SK-N-SH (cell line): ENCODE results near the gene CLDN9. TPM values are rescaled to one million over a fixed set of nuclear protein-coding genes. Genes with fewer than 3 reads are reported as not detected.

Experiments
- CTCF ChIA-PET: fragments of 300-600, 350-600 bp; formaldehyde crosslinking; extraction: SDS; loops from one replicate; lab custom pipeline; 2021; lab: Yijun Ruan, JAX
- POLR2A ChIA-PET: fragments of 350-600 bp; sonication (Branson Sonifier 250); formaldehyde crosslinking; extraction: SDS; loops from one replicate; lab custom pipeline; 2020; ENCODE audit warnings: antibody characterized with exemption, inconsistent platforms; lab: Yijun Ruan, JAX
- DNase-seq: peaks from one replicate; pipeline ENCODE4 v3.0.0; 2012
- H2AFZ ChIP-seq: fragments of 200-600 bp; sonication (generic); 2 replicates; pipeline ENCODE4 v1.8.1; 2016; ENCODE audit warnings: antibody characterized with exemption, mild to moderate bottlenecking, low read depth
- H3F3A ChIP-seq: fragments of 200-600 bp; sonication (generic); replicated peaks from 2 replicates; pipeline ENCODE3; 2016; ENCODE audit warnings: antibody characterized with exemption, mild to moderate bottlenecking; ENCODE audit not compliant: insufficient read depth
- H3K27ac ChIP-seq, 2 experiments: fragments of 200-500 bp in 1 of 2; fragments of 200-600 bp in 1 of 2; sonication (Bioruptor generic) in 1 of 2; sonication (generic), shearing (Covaris generic) in 1 of 2; 2 replicates each; pipeline versions ENCODE4 v1.5.1 to v1.6.1; 2014 to 2016; ENCODE audit warnings: low read depth in 2 of 2, inconsistent platforms in 1 of 2, low read length in 1 of 2, mild to moderate bottlenecking in 1 of 2, mixed read lengths in 1 of 2
- H3K27me3 ChIP-seq: fragments of 200-600 bp; sonication (generic), shearing (Covaris generic); 2 replicates; pipeline ENCODE4 v1.6.1; 2016; ENCODE audit warnings: mixed run types; ENCODE audit not compliant: insufficient read depth
- H3K36me3 ChIP-seq, 2 experiments: fragments of 200-500 bp in 1 of 2; fragments of 200-600 bp in 1 of 2; sonication (Bioruptor generic) in 1 of 2; sonication (generic) in 1 of 2; replicated peaks in 1 of 2; 2 replicates each; pipeline versions ENCODE3 to v1.5.1; 2014 to 2016; ENCODE audit warnings: low read length in 1 of 2, mild to moderate bottlenecking in 1 of 2; ENCODE audit not compliant: insufficient read depth in 2 of 2, control insufficient read depth in 1 of 2
- H3K4me1 ChIP-seq, 2 experiments: fragments of 200-500 bp in 1 of 2; fragments of 200-600 bp in 1 of 2; sonication (Bioruptor generic) in 1 of 2; sonication (generic), shearing (Covaris generic) in 1 of 2; 2 replicates each; pipeline versions ENCODE4 v1.5.1 to v1.6.1; 2014 to 2016; ENCODE audit warnings: low read depth in 1 of 2, low read length in 1 of 2, mixed run types in 1 of 2; ENCODE audit not compliant: insufficient read depth in 2 of 2, control insufficient read depth in 1 of 2
- H3K4me2 ChIP-seq: fragments of 200-600 bp; sonication (generic), shearing (Covaris generic); 2 replicates; pipeline ENCODE4 v1.6.1; 2017; ENCODE audit warnings: mixed run types
- H3K4me3 ChIP-seq, 2 experiments: fragments of 200-500 bp in 1 of 2; fragments of 200-600 bp in 1 of 2; sonication (Bioruptor generic) in 1 of 2; sonication (generic), shearing (Covaris generic) in 1 of 2; 2 replicates each; pipeline versions ENCODE4 v1.5.1 to v1.8.1; 2014 to 2016; ENCODE audit warnings: low read depth in 2 of 2, inconsistent platforms in 1 of 2, low read length in 1 of 2, mild to moderate bottlenecking in 1 of 2, mixed read lengths in 1 of 2, moderate library complexity in 1 of 2
- H3K79me2 ChIP-seq: fragments of 200-600 bp; sonication (generic); 2 replicates; pipeline ENCODE4 v1.8.1; 2017; ENCODE audit warnings: mild to moderate bottlenecking; ENCODE audit not compliant: insufficient read depth
- H3K9ac ChIP-seq: fragments of 200-600 bp; sonication (generic); 2 replicates; pipeline ENCODE4 v1.6.1; 2017; ENCODE audit warnings: mixed run types
- H3K9me2 ChIP-seq: fragments of 200-600 bp; sonication (generic); 2 replicates; pipeline ENCODE4 v1.6.1; 2017; ENCODE audit warnings: mixed run types
- H3K9me3 ChIP-seq: fragments of 200-600 bp; sonication (generic); 2 replicates; pipeline ENCODE4 v1.6.1; 2017; ENCODE audit warnings: mixed run types, mild to moderate bottlenecking, moderate library complexity
- H4K20me1 ChIP-seq: fragments of 200-600 bp; sonication (generic); 2 replicates; pipeline ENCODE4 v1.6.1; 2017; ENCODE audit warnings: mild to moderate bottlenecking, mixed run types; ENCODE audit not compliant: insufficient read depth
- CHD2 ChIP-seq: fragments of 150-350 bp; IDR thresholded peaks from 2 replicates; pipeline ENCODE4 v1.6.1; 2018; ENCODE audit warnings: low read length; ENCODE audit not compliant: partially characterized antibody
- CTCF ChIP-seq: fragments of 200-600 bp; sonication (generic); IDR thresholded peaks from 2 replicates; pipeline ENCODE4 v1.6.1; 2017; ENCODE audit warnings: antibody characterized with exemption, mild to moderate bottlenecking, moderate library complexity
- ELF1 ChIP-seq: IDR thresholded peaks from 2 replicates; pipeline ENCODE4 v1.4.0; 2012
- EP300 ChIP-seq, 2 experiments: IDR thresholded peaks; 2 replicates each; pipeline versions ENCODE4 v1.4.0 to v1.6.1; 2012; ENCODE audit warnings: borderline replicate concordance in 1 of 2, low read depth in 1 of 2, low read length in 1 of 2
- EZH2phosphoT487 ChIP-seq: fragments of 200-600 bp; sonication (generic); IDR thresholded peaks from 2 replicates; pipeline ENCODE4 v1.6.1; 2017; ENCODE audit warnings: low read depth, mixed run types, mild to moderate bottlenecking, antibody characterized with exemption, moderate library complexity, borderline replicate concordance
- FOXM1 ChIP-seq: IDR thresholded peaks from 2 replicates; pipeline ENCODE4 v1.4.0; 2012; ENCODE audit warnings: low read depth, mild to moderate bottlenecking
- GABPA ChIP-seq: IDR thresholded peaks from 2 replicates; pipeline ENCODE4 v1.4.0; 2012; ENCODE audit warnings: low read depth, mild to moderate bottlenecking
- IRF3 ChIP-seq: fragments of 150-350 bp; IDR thresholded peaks from 2 replicates; pipeline ENCODE4 v1.6.1; 2016; ENCODE audit warnings: mild to moderate bottlenecking, low read depth, low read length
- MAX ChIP-seq: IDR thresholded peaks from 2 replicates; pipeline ENCODE4 v1.4.0; 2012; ENCODE audit warnings: low read depth
- MEF2A ChIP-seq: IDR thresholded peaks from 2 replicates; pipeline ENCODE4 v1.4.0; 2012; ENCODE audit warnings: low read depth, borderline replicate concordance
- POLR2AphosphoS5 ChIP-seq: IDR thresholded peaks from 2 replicates; pipeline ENCODE4 v1.6.1; 2012; ENCODE audit warnings: low read depth, low read length
- RCOR1 ChIP-seq: fragments of 150-350 bp; IDR thresholded peaks from 2 replicates; pipeline ENCODE4 v1.6.1; 2017; ENCODE audit warnings: antibody characterized with exemption, low read length
- REST ChIP-seq: IDR thresholded peaks from 2 replicates; pipeline ENCODE4 v1.6.1; 2012; ENCODE audit warnings: mild to moderate bottlenecking, low read depth, low read length, moderate library complexity
- RXRA ChIP-seq: IDR thresholded peaks from 2 replicates; pipeline ENCODE4 v1.4.0; 2012; ENCODE audit warnings: low read depth, mild to moderate bottlenecking, borderline replicate concordance
- TEAD4 ChIP-seq: IDR thresholded peaks from 2 replicates; pipeline ENCODE4 v1.4.0; 2012; ENCODE audit warnings: mild to moderate bottlenecking, borderline replicate concordance; ENCODE audit not compliant: insufficient read depth
- USF2 ChIP-seq: fragments of 150-350 bp; IDR thresholded peaks from 2 replicates; pipeline ENCODE4 v1.6.1; 2017; ENCODE audit warnings: antibody characterized with exemption, low read length, low read depth, borderline replicate concordance
- YY1 ChIP-seq: IDR thresholded peaks from 2 replicates; pipeline ENCODE4 v1.4.0; 2012; ENCODE audit warnings: low read depth, mild to moderate bottlenecking
- ZBTB33 ChIP-seq: IDR thresholded peaks from 2 replicates; pipeline ENCODE4 v1.4.0; 2012; ENCODE audit warnings: low read depth, borderline replicate concordance
- WGBS: methylation state at CpG from one replicate; pipeline ENCODE4 v1.1.6; 2017; ENCODE audit warnings: low lambda C conversion rate; 5-methylcytosine and 5-hydroxymethylcytosine counted together
- polyA plus RNA-seq, 3 experiments: library from polyadenylated mRNA; depleted of rRNA; stranded (reverse); fragments of >200 nt; gene quantifications; 2 replicates each; pipeline ENCODE4 v1.2.3, GENCODE V29; 2012

CLDN9 gene
- polyA plus RNA-seq, 1 of the 3 experiments (the other 2 are of a cell fraction), result 0.08 TPM

GRCh38 chr16:3022208-3022683 is 9.5 kb downstream of the CLDN9 start (continued):
- TF ChIP-seq REST (0 out of 2 replicates have a peak, but pooled peaks have one; percentile 24), YY1 (no peak), EZH2phosphoT487 (no peak), USF2 (no peak), RXRA (peak; percentile 62; the same call in 1 of the 2 replicates), RCOR1 (no peak), CHD2 (no peak), GABPA (0 out of 2 replicates have a peak, but pooled peaks have one; percentile 7), EP300 (IDR thresholded peaks at IDR 0.05; ENCODE audit: borderline replicate concordance in 1 of 2, low read depth in 1 of 2, low read length in 1 of 2) (peak in 1 of 2 experiments; percentile 89; a peak in 2 of 4 replicates), IRF3 (no peak), TEAD4 (peak; percentile 97)

- no peaks in the 10 kb centered on the region for H3K9me2 ChIP-seq
- H3K27me3 ChIP-seq, result no peaks in the 10 kb centered on the region
- H3K9ac ChIP-seq, result peak overlapping the region; percentile 100
- no peaks in the 10 kb centered on the region for H3K9me3 ChIP-seq
- H3K79me2 ChIP-seq, result peaks cover 11% of the 10 kb centered on the region; the same call in 1 of the 2 replicates
- CTCF ChIA-PET, result interaction anchor here (0.7 to 8.5 kb wide), 6 partner anchors 9 to 66 kb away, joined by 3 to 111 read pairs (median 4); no protein-coding TSS in a partner anchor
- POLR2A ChIA-PET, result no interaction called here
- peaks cover 21 to 26% of the 10 kb centered on the region in 2 experiments for H3K36me3 ChIP-seq
- 7% methylated on average over 8 of the region's 8 CpGs for WGBS
- H3K4me2 ChIP-seq, result peak overlapping the region; percentile 99
- TF ChIP-seq GABPA (0 out of 2 replicates have a peak, but pooled peaks have one; percentile 3), TEAD4 (no peak), MAX (no peak), ZBTB33 (0 out of 2 replicates have a peak, but pooled peaks have one; percentile 18), ELF1 (peak; percentile 8; the same call in 1 of the 2 replicates), MEF2A (peak; percentile 31; the same call in 1 of the 2 replicates), POLR2AphosphoS5 (no peak; the same call in 1 of the 2 replicates), CTCF (no peak), FOXM1 (0 out of 2 replicates have a peak, but pooled peaks have one; percentile 9)
- peaks cover 10% of the 10 kb centered on the region for H4K20me1 ChIP-seq
- peaks cover 51% of the 10 kb centered on the region for H3F3A ChIP-seq
- peak overlapping the region; percentile 80 to 88 for H3K4me3 ChIP-seq
- no peak overlapping the region for H2AFZ ChIP-seq
- H3K27ac ChIP-seq, result peak overlapping the region; percentile 94 to 99
- peaks cover 8 to 33% of the 10 kb centered on the region in 2 experiments; a peak in 3 of 4 replicates for H3K4me1 ChIP-seq
- DNase-seq, result no peak
Measured at GRCh38 chr16:3022684-3023414, 10.1 kb downstream of the CLDN9 start.
